KMS-11 (cell line): ENCODE measurements around the gene MDH1B.

ENCODE experiments used
- H2AFZ ChIP-seq: fragments of 200-600 bp; sonication (generic); 2 replicates; pipeline ENCODE4 v1.6.1; 2016; ENCODE audit warnings: antibody characterized with exemption, mixed run types, low read depth
- H3K27ac ChIP-seq: fragments of 200-600 bp; sonication (generic); 2 replicates; pipeline ENCODE4 v1.6.1; 2016; ENCODE audit warnings: mild to moderate bottlenecking, mixed run types
- H3K27me3 ChIP-seq: fragments of 200-600 bp; sonication (generic); 2 replicates; pipeline ENCODE4 v1.6.1; 2017; ENCODE audit warnings: mild to moderate bottlenecking, low read depth, mixed run types, moderate library complexity; ENCODE audit not compliant: insufficient read depth
- H3K36me3 ChIP-seq: fragments of 200-600 bp; sonication (generic); 2 replicates; pipeline ENCODE4 v1.6.1; 2017; ENCODE audit warnings: mild to moderate bottlenecking, mixed run types; ENCODE audit not compliant: insufficient read depth
- H3K4me1 ChIP-seq: fragments of 200-600 bp; sonication (generic); 2 replicates; pipeline ENCODE4 v1.6.1; 2016; ENCODE audit warnings: mild to moderate bottlenecking, low read depth, mixed run types; ENCODE audit not compliant: poor library complexity, severe bottlenecking
- H3K4me2 ChIP-seq: fragments of 200-600 bp; sonication (generic); 2 replicates; pipeline ENCODE4 v1.7.0; 2016; ENCODE audit warnings: mild to moderate bottlenecking, mixed run types
- H3K4me3 ChIP-seq: fragments of 200-600 bp; sonication (generic); IDR thresholded peaks from 2 replicates; pipeline ENCODE4 v1.6.1; 2017; ENCODE audit warnings: low read depth, low read length, mixed read lengths; ENCODE audit not compliant: insufficient read depth
- H3K79me2 ChIP-seq: fragments of 200-600 bp; sonication (generic); 2 replicates; pipeline ENCODE4 v1.6.1; 2016; ENCODE audit warnings: low read depth, mixed run types; ENCODE audit not compliant: insufficient read depth
- H3K9ac ChIP-seq: fragments of 200-600 bp; sonication (generic); 2 replicates; pipeline ENCODE4 v1.6.1; 2016; ENCODE audit warnings: mild to moderate bottlenecking, mixed run types
- H4K20me1 ChIP-seq: fragments of 200-600 bp; sonication (generic); 2 replicates; pipeline ENCODE4 v1.6.1; 2016; ENCODE audit warnings: mild to moderate bottlenecking, mixed run types; ENCODE audit not compliant: insufficient read depth
- TF ChIP-seq, protein P1 (sequence below): fragments of 200-600 bp; sonication (generic); conservative IDR thresholded peaks from 2 replicates; pipeline ENCODE4 v1.6.1; 2017; ENCODE audit warnings: low read depth, mild to moderate bottlenecking, antibody characterized with exemption, low read length, moderate library complexity, mixed read lengths

The MDH1B gene

GRCh38 chr2:206756816-206757215, 8.3 kb downstream of the MDH1B start:
- Histone ChIP-seq H3K4me3 (no peak overlapping the region), H3K27me3 (no peaks in the 10 kb centered on the region), H3K4me1 (no peaks in the 10 kb centered on the region), H2AFZ (no peak overlapping the region), H3K79me2 (no peaks in the 10 kb centered on the region), H4K20me1 (no peaks in the 10 kb centered on the region), H3K4me2 (no peak overlapping the region), H3K9ac (no peak overlapping the region), H3K36me3 (no peaks in the 10 kb centered on the region), H3K27ac (no peak overlapping the region)
- TF ChIP-seq, protein P1, sequence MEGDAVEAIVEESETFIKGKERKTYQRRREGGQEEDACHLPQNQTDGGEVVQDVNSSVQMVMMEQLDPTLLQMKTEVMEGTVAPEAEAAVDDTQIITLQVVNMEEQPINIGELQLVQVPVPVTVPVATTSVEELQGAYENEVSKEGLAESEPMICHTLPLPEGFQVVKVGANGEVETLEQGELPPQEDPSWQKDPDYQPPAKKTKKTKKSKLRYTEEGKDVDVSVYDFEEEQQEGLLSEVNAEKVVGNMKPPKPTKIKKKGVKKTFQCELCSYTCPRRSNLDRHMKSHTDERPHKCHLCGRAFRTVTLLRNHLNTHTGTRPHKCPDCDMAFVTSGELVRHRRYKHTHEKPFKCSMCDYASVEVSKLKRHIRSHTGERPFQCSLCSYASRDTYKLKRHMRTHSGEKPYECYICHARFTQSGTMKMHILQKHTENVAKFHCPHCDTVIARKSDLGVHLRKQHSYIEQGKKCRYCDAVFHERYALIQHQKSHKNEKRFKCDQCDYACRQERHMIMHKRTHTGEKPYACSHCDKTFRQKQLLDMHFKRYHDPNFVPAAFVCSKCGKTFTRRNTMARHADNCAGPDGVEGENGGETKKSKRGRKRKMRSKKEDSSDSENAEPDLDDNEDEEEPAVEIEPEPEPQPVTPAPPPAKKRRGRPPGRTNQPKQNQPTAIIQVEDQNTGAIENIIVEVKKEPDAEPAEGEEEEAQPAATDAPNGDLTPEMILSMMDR, result no peak

DNA sequence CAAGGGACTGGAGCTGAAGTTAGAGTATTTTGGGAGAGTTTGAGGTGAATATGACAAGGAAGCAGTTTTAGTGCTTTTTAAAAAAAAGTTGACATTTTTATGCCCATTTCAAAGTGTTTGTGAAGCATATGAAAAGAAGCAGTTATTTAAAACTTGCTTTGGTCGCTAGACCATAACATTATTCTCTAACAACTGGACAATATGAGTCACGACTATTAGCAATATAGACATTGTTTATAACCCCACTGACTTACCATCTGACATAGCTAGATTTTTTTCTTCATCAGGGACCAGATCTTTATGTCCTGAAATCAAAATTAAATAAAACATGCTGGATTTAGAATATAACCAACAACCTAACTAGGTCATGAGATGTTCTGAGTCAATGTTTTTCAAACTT, 24.3 kb downstream of the MDH1B start:
- TF ChIP-seq, protein P1, result no peak
- H2AFZ ChIP-seq, result no peak overlapping the region
- H3K4me2 ChIP-seq, result no peak overlapping the region
- H3K27ac ChIP-seq, result no peak overlapping the region
- no peak overlapping the region for H3K9ac ChIP-seq
- no peaks in the 10 kb centered on the region for H4K20me1 ChIP-seq
- no peaks in the 10 kb centered on the region for H3K79me2 ChIP-seq
- H3K4me3 ChIP-seq, result no peak overlapping the region
- H3K4me1 ChIP-seq, result no peaks in the 10 kb centered on the region
- H3K36me3 ChIP-seq, result no peaks in the 10 kb centered on the region
- H3K27me3 ChIP-seq, result no peaks in the 10 kb centered on the region

- H3K4me1 ChIP-seq, result no peaks in the 10 kb centered on the region
- no peak overlapping the region for H2AFZ ChIP-seq
- H4K20me1 ChIP-seq, result no peaks in the 10 kb centered on the region
- no peak overlapping the region for H3K4me3 ChIP-seq
- TF ChIP-seq, protein P1, result no peak
- H3K79me2 ChIP-seq, result no peaks in the 10 kb centered on the region
- H3K27ac ChIP-seq, result no peak overlapping the region
- no peaks in the 10 kb centered on the region for H3K36me3 ChIP-seq
- H3K27me3 ChIP-seq, result no peaks in the 10 kb centered on the region
- no peak overlapping the region for H3K9ac ChIP-seq
- H3K4me2 ChIP-seq, result no peak overlapping the region
These were observed 25.9 kb downstream of the MDH1B start for GRCh38 chr2:206739271-206739670.

DNA sequence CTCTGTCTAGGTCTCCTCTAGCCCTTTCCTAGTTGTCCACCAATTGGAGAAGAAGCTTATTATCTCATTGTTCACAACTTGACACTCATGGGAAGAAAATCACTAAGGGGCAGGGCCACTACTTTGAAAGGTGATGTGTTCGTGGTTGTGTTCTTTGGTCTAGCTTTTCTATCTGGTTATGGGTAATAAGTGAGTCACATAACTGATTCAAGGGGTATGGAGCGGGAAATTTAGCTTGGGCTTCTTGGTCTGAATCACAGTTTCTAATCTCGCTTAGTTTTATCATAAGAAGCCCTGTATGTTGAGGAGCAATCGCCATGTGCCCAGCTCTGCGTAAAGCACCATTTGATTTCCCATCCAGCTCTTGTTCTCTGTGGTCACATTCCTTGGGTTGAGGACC, 28.2 kb downstream of the MDH1B start:
- TF ChIP-seq, protein P1, result no peak
- Histone ChIP-seq H3K4me2 (no peak overlapping the region), H3K27me3 (no peaks in the 10 kb centered on the region)

More for the DNA sequence above, 28.2 kb downstream of the MDH1B start:
- H3K79me2 ChIP-seq, result no peaks in the 10 kb centered on the region
- H3K36me3 ChIP-seq, result no peaks in the 10 kb centered on the region
- H2AFZ ChIP-seq, result no peak overlapping the region
- no peak overlapping the region for H3K27ac ChIP-seq
- H3K4me1 ChIP-seq, result no peaks in the 10 kb centered on the region
- H3K9ac ChIP-seq, result no peak overlapping the region
- no peaks in the 10 kb centered on the region for H4K20me1 ChIP-seq
- no peak overlapping the region for H3K4me3 ChIP-seq
